A549 (cell line): Measurements from ENCODE around the gene ABI3BP. TPM values are rescaled to one million over a fixed set of nuclear protein-coding genes. Genes with fewer than 3 reads are reported as not detected.
"Not testable (repeated sequence)": the region's sequence is repeated elsewhere in the genome, so short reads cannot be mapped to it uniquely, and the experiment has no call there.

Source experiments
- ATAC-seq, 2 experiments: fragments of 200-7000 bp in 1 of 2; fragments of >200 bp in 1 of 2; cut with Nextera tagmentation in 1 of 2; cut with Tn5 transposase in 1 of 2; 3 replicates each; pipeline versions ENCODE4 v1.8.0 to v1.9.1; 2018 to 2020; ENCODE audit warnings: mild to moderate bottlenecking in 1 of 2, moderate library complexity in 1 of 2
- CTCF ChIA-PET: fragments of 300-600 bp; sonication (Branson Sonifier 250); formaldehyde crosslinking; extraction: SDS; loops from one replicate; lab custom pipeline; 2021; ENCODE audit warnings: antibody characterized with exemption, inconsistent platforms; lab: Yijun Ruan, JAX
- POLR2A ChIA-PET: fragments of 350-600 bp; formaldehyde crosslinking; extraction: SDS; loops from one replicate; lab custom pipeline; 2021; ENCODE audit warnings: antibody characterized with exemption, inconsistent platforms; lab: Yijun Ruan, JAX
- DNase-seq, 2 experiments: peaks; one replicate each; pipeline versions ENCODE4 v3.0.0 to v3.0.0-alpha.2; 2011 to 2016; ENCODE audit warnings: low read depth in 1 of 2, low spot score in 1 of 2
- FAIRE-seq: peaks from 2 replicates; lab custom pipeline; 2011; peaks lifted over from hg19 to GRCh38; lab: Jason Lieb, UNC
- H3K27ac ChIP-seq, 2 experiments: fragments of >200 bp; sonication (Bioruptor Twin); formaldehyde crosslinking; 3 replicates each; pipeline ENCODE4 v1.5.1; 2016 to 2017
- H3K4me1 ChIP-seq: fragments of >200 bp; sonication (Bioruptor Twin); formaldehyde crosslinking; 3 replicates; pipeline ENCODE4 v1.6.1; 2016
- H3K4me2 ChIP-seq: fragments of >200 bp; sonication (Bioruptor Twin); formaldehyde crosslinking; 3 replicates; pipeline ENCODE4 v1.6.1; 2016
- H3K4me3 ChIP-seq: fragments of >200 bp; sonication (Bioruptor Twin); formaldehyde crosslinking; 3 replicates; pipeline ENCODE4 v1.5.1; 2016
- H3K9me3 ChIP-seq: fragments of >200 bp; sonication (Bioruptor Twin); formaldehyde crosslinking; 3 replicates; pipeline ENCODE4 v1.6.1; 2016
- ATOH8 ChIP-seq: fragments of 250-450 bp; sonication (Bioruptor Pico); IDR thresholded peaks from 2 replicates; pipeline ENCODE4 v1.5.0; 2020; ENCODE audit warnings: low read depth, mild to moderate bottlenecking, moderate library complexity
- BHLHE40 ChIP-seq: IDR thresholded peaks from 2 replicates; pipeline ENCODE4 v1.6.1; 2012; ENCODE audit warnings: low read depth, low read length, inconsistent platforms
- CEBPB ChIP-seq, 2 experiments: fragments of >200 bp in 1 of 2; sonication (Bioruptor Twin) in 1 of 2; formaldehyde crosslinking in 1 of 2; IDR thresholded peaks; 2 replicates each; pipeline ENCODE4 v1.6.1; 2012 to 2016
- CHD2 ChIP-seq: fragments of 150-350 bp; IDR thresholded peaks from 2 replicates; pipeline ENCODE4 v1.6.1; 2014; ENCODE audit warnings: low read length; ENCODE audit not compliant: partially characterized antibody
- E2F6 ChIP-seq: IDR thresholded peaks from 2 replicates; pipeline ENCODE4 v1.6.1; 2012; ENCODE audit warnings: low read depth, borderline replicate concordance
- EHF ChIP-seq: fragments of 250-450 bp; sonication (Bioruptor Pico); IDR thresholded peaks from 2 replicates; pipeline ENCODE4 v1.5.0; 2020; ENCODE audit warnings: mild to moderate bottlenecking
- EHMT2 ChIP-seq: fragments of 200-600 bp; sonication (generic); IDR thresholded peaks from 2 replicates; pipeline ENCODE4 v1.6.1; 2016; ENCODE audit warnings: antibody characterized with exemption, low read depth, mild to moderate bottlenecking, moderate library complexity
- EP300 ChIP-seq, 2 experiments: fragments of >200 bp; sonication (Bioruptor Twin); formaldehyde crosslinking; IDR thresholded peaks; 2 replicates in 1 of 2; 3 replicates in 1 of 2; pipeline ENCODE4 v1.6.1; 2016 to 2017
- FOXS1 ChIP-seq: fragments of 250-450 bp; sonication (Bioruptor Pico); IDR thresholded peaks from 2 replicates; pipeline ENCODE4 v1.5.0; 2020; ENCODE audit warnings: mild to moderate bottlenecking, moderate library complexity
- GATA3 ChIP-seq: IDR thresholded peaks from 2 replicates; pipeline ENCODE4 v1.6.1; 2012; ENCODE audit warnings: borderline replicate concordance
- HEYL ChIP-seq: fragments of 250-450 bp; sonication (Bioruptor Pico); IDR thresholded peaks from 2 replicates; pipeline ENCODE4 v1.8.0; 2021; ENCODE audit warnings: mild to moderate bottlenecking, moderate library complexity
- HOXA7 ChIP-seq: fragments of 250-450 bp; sonication (Bioruptor Pico); IDR thresholded peaks from 2 replicates; pipeline ENCODE4 v1.5.0; 2020; ENCODE audit warnings: mild to moderate bottlenecking, moderate library complexity
- HOXB13 ChIP-seq: fragments of 250-450 bp; sonication (Bioruptor Pico); IDR thresholded peaks from 2 replicates; pipeline ENCODE4 v1.5.0; 2020; ENCODE audit warnings: low read depth, mild to moderate bottlenecking, moderate library complexity
- HOXB5 ChIP-seq: fragments of 250-450 bp; sonication (Bioruptor Pico); IDR thresholded peaks from 2 replicates; pipeline ENCODE4 v1.5.0; 2020; ENCODE audit warnings: mild to moderate bottlenecking, moderate library complexity
- KDM1A ChIP-seq: fragments of 200-600 bp; sonication (generic); IDR thresholded peaks from 2 replicates; pipeline ENCODE4 v1.6.1; 2016; ENCODE audit warnings: low read depth, mild to moderate bottlenecking
- MAZ ChIP-seq: fragments of 150-350 bp; IDR thresholded peaks from 2 replicates; pipeline ENCODE4 v1.6.1; 2014; ENCODE audit warnings: antibody characterized with exemption, low read depth, low read length, borderline replicate concordance
- PBX3 ChIP-seq: IDR thresholded peaks from 2 replicates; pipeline ENCODE4 v1.6.1; 2012
- POLR2AphosphoS2 ChIP-seq: conservative IDR thresholded peaks from 2 replicates; pipeline ENCODE4 v1.6.1; 2012; ENCODE audit warnings: low read length, improper control_type of control experiment, inconsistent platforms
- RAD21 ChIP-seq, 2 experiments: fragments of >200 bp in 1 of 2; sonication (Bioruptor Twin) in 1 of 2; formaldehyde crosslinking in 1 of 2; IDR thresholded peaks in 1 of 2; conservative IDR thresholded peaks in 1 of 2; 2 replicates in 1 of 2; 3 replicates in 1 of 2; pipeline ENCODE4 v1.6.1; 2012 to 2018; ENCODE audit warnings: inconsistent platforms in 1 of 2
- REST ChIP-seq: fragments of 200-600 bp; sonication (generic); IDR thresholded peaks from 2 replicates; pipeline ENCODE4 v1.6.1; 2016; ENCODE audit warnings: antibody characterized with exemption, mild to moderate bottlenecking, moderate library complexity
- RFX5 ChIP-seq: fragments of 450-650 bp; IDR thresholded peaks from 2 replicates; pipeline ENCODE4 v1.7.1; 2014; ENCODE audit warnings: antibody characterized with exemption, mild to moderate bottlenecking, moderate library complexity
- TFCP2L1 ChIP-seq: fragments of 250-450 bp; sonication (Bioruptor Pico); IDR thresholded peaks from 2 replicates; pipeline ENCODE4 v1.5.0; 2021; ENCODE audit warnings: mild to moderate bottlenecking
- TP53 ChIP-seq: fragments of 250-450 bp; sonication (Bioruptor Pico); IDR thresholded peaks from 2 replicates; pipeline ENCODE4 v1.5.0; 2021; ENCODE audit warnings: mild to moderate bottlenecking, moderate library complexity
- ZSCAN20 ChIP-seq: fragments of 250-450 bp; sonication (Bioruptor Pico); IDR thresholded peaks from 2 replicates; pipeline ENCODE4 v1.8.0; 2022; ENCODE audit warnings: mild to moderate bottlenecking, moderate library complexity
- WGBS: methylation state at CpG from one replicate; pipeline ENCODE4 v1.1.6; 2017; ENCODE audit errors: missing lambda C conversion rate; 5-methylcytosine and 5-hydroxymethylcytosine counted together
- polyA plus RNA-seq, 4 experiments: library from polyadenylated mRNA; depleted of rRNA in 3 of 4; stranded (reverse); fragments of >200 nt; fragmentation: RNase III in 1 of 4; extraction: RNeasy Plus Mini Kit Qiagen cat#74134 plus additional on column Dnase treatment in 1 of 4; gene quantifications; 2 replicates in 3 of 4; 3 replicates in 1 of 4; pipeline ENCODE4 v1.2.3, GENCODE V29; 2011 to 2017

ABI3BP gene
- polyA plus RNA-seq, 2 of the 4 experiments (the other 2 are of a cell fraction), result 1.3 to 1.8 TPM

GRCh38 chr3:100953103-100953502 is 40.1 kb downstream of the ABI3BP start:
- TF ChIP-seq E2F6 (no peak), CEBPB (IDR thresholded peaks at IDR 0.05) (no peak), RFX5 (no peak)
- WGBS, result 50% methylated on average over 4 of the region's 4 CpGs
- no peak overlapping the region for H3K4me2 ChIP-seq
- ChIA-PET POLR2A (no interaction called here), CTCF (interaction anchor here (0.6 kb wide), 2 partner anchors 9 to 604 kb away, joined by 3 read pairs; no protein-coding TSS in a partner anchor)
- DNase-seq, result no peak
- no peak for FAIRE-seq
- H3K9me3 ChIP-seq, result no peaks in the 10 kb centered on the region; the same call in 2 of the 3 replicates
- no peak overlapping the region for H3K27ac ChIP-seq
- no peak overlapping the region for H3K4me3 ChIP-seq
- ATAC-seq, result no peak
- H3K4me1 ChIP-seq, result no peaks in the 10 kb centered on the region

GRCh38 chr3:100947119-100947518 is 46.1 kb downstream of the ABI3BP start:
- Histone ChIP-seq H3K4me1 (no peaks in the 10 kb centered on the region), H3K9me3 (no peaks in the 10 kb centered on the region), H3K4me3 (no peak overlapping the region), H3K27ac (no peak overlapping the region), H3K4me2 (no peak overlapping the region)
- FAIRE-seq (no peak), ATAC-seq (no peak), DNase-seq (no peak)
- no peak for TF ChIP-seq GATA3
- TF ChIP-seq POLR2AphosphoS2, result no peak
- no peak for TF ChIP-seq CEBPB (IDR thresholded peaks at IDR 0.05)
- TF ChIP-seq ZSCAN20 (CRISPR knock-in tag), result no peak
- TF ChIP-seq RAD21 (conservative IDR thresholded peaks at IDR 0.05 in 1 of 2, IDR thresholded peaks at IDR 0.05 in 1 of 2), result no peak
- TF ChIP-seq E2F6, result no peak
- TF ChIP-seq FOXS1 (CRISPR knock-in tag), result no peak
- no peak for TF ChIP-seq MAZ
- ChIA-PET CTCF (interaction anchor here (0.9 to 1.9 kb wide), 2 partner anchors 9 to 21 kb away, joined by 3 to 4 read pairs; no protein-coding TSS in a partner anchor), POLR2A (no interaction called here)
- 71% methylated on average over 3 of the region's 3 CpGs for WGBS

GRCh38 chr3:100946096-100946495 is 47.1 kb downstream of the ABI3BP start:
- DNase-seq, H3K4me2 ChIP-seq, H3K9me3 ChIP-seq, POLR2A ChIA-PET, H3K4me3 ChIP-seq, H3K4me1 ChIP-seq, ATAC-seq, FAIRE-seq, H3K27ac ChIP-seq, CTCF ChIA-PET: not testable (repeated sequence)
- WGBS, result 68% methylated on average over 2 of the region's 2 CpGs

GRCh38 chr3:100941451-100941850 is 51.8 kb downstream of the ABI3BP start:
- ATAC-seq, result no peak
- no peaks in the 10 kb centered on the region for H3K9me3 ChIP-seq
- ChIA-PET POLR2A (no interaction called here), CTCF (interaction anchor here (1.0 kb wide), 1 partner anchor 255 kb away, joined by 3 read pairs; no protein-coding TSS in a partner anchor)
- H3K4me3 ChIP-seq, result no peak overlapping the region
- 91% methylated on average over 2 of the region's 2 CpGs for WGBS
- FAIRE-seq, result no peak
- no peak for DNase-seq
- H3K4me1 ChIP-seq, result no peaks in the 10 kb centered on the region
- no peak overlapping the region for H3K4me2 ChIP-seq
- H3K27ac ChIP-seq, result no peak overlapping the region
- TF ChIP-seq CHD2, result no peak
- no peak for TF ChIP-seq REST
- TF ChIP-seq PBX3, result no peak
- no peak for TF ChIP-seq POLR2AphosphoS2
- TF ChIP-seq CEBPB (IDR thresholded peaks at IDR 0.05), result no peak
- TF ChIP-seq EHF (CRISPR knock-in tag), result no peak
- TF ChIP-seq BHLHE40, result no peak
- TF ChIP-seq KDM1A, result no peak
- TF ChIP-seq TFCP2L1 (CRISPR knock-in tag), result no peak
- TF ChIP-seq HEYL (CRISPR knock-in tag), result no peak
- TF ChIP-seq HOXA7 (CRISPR knock-in tag), result no peak
- no peak for TF ChIP-seq EP300 (IDR thresholded peaks at IDR 0.05)
- TF ChIP-seq ATOH8 (CRISPR knock-in tag), result no peak
- no peak for TF ChIP-seq TP53 (CRISPR knock-in tag)
- TF ChIP-seq EHMT2, result no peak
- TF ChIP-seq HOXB13, result no peak
- TF ChIP-seq HOXB5 (CRISPR knock-in tag), result no peak
- no peak for TF ChIP-seq ZSCAN20 (CRISPR knock-in tag)
